DMS 273 (cell line): ENCODE data around the gene FTO.
A peak's percentile ranks its signal among the peaks of the same experiment; 100 is the strongest.
"Not testable (repeated sequence)": the region's sequence is repeated elsewhere in the genome, so short reads cannot be mapped to it uniquely, and the experiment has no call there.

ENCODE experiments used
- DNase-seq: peaks from one replicate; lab custom pipeline; 2025; ENCODE audit not compliant: unreplicated experiment; lab: John Stamatoyannopoulos, UW

The FTO gene

DNA sequence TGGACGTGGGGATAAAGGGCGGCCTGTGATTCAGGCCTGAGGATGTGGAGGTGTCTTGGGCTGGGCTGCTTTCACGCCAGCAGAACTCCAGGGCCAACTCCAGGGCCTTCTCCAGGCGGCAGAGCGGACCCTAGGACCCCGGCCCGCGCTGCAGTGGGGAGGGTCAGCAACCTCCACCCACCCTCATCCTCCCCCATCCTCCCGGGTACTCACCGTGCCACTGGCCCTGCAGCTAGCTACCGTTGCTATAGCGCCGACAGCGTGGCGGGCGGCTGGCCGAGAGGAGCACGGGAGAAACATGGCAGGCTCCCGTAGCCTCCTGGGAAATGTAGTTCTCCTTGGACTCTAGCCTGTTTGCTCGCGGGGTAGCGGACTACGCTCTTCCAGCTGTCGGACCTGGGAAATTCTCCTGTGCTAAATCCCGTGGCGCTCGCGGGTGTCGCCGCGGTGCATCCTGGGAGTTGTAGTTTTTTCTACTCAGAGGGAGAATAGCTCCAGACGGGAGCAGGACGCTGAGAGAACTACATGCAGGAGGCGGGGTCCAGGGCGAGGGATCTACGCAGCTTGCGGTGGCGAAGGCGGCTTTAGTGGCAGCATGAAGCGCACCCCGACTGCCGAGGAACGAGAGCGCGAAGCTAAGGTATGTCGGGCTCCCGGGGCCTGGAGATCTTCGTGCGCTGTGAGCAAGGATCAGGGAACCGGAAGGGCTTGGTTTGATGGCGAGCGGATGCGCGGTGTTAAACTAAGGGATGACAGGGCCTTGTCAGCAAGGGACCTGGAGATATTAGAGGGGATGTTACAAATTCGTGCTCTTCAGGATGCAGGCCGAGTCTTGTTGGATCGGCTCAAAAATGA is at the start of gene FTO, which contains the start of gene RPGRIP1L:
Gene FTO, plus strand, starts transcription at position 567 of the 855 bp plus-strand sequence.
Gene RPGRIP1L, minus strand, starts transcription at position 270 of the 855 bp plus-strand sequence. CDS start 3,136 bp downstream, outside the sequence.
- peak; percentile 99 for DNase-seq

DNA sequence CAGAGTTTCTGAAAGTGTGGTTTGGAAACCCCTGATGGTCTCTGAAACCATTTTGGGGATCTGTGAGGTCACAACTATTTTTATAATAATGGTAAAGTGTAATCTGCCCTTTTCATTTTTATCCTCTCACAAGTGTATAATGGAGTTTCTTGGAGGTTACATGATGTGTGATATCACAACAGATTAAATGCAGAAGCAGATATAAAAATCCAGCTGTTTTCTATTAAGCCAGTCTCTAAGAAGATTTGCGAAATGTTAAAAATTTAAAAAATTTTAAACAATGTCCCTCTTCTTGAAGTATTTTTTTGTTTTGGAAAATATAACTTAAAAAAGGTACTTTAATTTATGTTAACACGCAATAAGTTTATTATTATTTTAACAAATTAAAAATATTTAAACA is 49.0 kb upstream of the FTO start:
- no peak for DNase-seq

DNA sequence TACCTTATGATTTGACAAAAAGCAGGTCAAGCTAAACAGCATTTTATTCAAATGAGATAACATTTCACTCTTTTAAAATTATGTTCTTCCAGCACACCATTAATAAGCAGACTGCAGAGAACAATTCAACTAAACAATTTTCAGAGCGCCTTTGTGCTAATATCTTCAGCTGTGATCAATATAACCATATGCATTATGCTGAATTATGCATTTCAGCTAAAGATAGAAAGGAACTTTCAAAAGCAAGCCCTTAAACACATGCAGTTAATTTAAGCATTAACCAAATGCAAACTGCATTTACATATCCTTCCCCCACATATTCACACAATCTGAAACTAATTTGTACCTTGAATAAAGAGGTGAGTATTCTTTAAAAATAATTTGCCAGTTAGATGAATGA is 41.9 kb upstream of the FTO start:
- no peak for DNase-seq

DNA sequence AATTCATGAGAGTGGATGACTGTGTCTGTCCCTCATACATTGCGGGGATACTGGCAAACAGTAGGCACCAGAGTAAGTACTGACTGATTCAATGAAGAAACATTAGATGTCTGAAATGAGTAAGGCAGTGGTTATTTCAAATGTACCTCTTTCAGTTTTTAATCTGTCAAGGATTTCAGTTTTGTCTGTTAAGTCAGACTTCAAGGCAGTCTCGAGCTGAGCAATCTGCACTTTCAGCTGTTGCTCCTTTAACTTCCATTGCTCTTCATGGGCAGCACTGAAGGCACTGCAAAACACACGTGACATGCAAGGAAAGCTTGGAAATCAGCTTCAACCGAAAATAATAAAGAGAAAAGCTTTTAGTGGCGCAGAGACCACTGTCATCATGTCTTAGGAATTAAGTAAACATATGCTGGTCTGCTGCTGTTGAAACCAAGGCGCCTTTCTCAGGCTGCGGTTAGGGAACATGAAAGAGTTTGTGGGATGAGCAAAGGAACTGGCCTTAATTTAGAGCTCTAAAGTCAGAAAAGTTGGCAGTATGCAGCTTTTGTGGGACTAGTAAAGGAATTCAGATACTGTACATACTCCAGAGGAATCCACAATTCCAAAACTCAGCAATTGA is 39.1 kb upstream of the FTO start:
- DNase-seq: no peak

DNA sequence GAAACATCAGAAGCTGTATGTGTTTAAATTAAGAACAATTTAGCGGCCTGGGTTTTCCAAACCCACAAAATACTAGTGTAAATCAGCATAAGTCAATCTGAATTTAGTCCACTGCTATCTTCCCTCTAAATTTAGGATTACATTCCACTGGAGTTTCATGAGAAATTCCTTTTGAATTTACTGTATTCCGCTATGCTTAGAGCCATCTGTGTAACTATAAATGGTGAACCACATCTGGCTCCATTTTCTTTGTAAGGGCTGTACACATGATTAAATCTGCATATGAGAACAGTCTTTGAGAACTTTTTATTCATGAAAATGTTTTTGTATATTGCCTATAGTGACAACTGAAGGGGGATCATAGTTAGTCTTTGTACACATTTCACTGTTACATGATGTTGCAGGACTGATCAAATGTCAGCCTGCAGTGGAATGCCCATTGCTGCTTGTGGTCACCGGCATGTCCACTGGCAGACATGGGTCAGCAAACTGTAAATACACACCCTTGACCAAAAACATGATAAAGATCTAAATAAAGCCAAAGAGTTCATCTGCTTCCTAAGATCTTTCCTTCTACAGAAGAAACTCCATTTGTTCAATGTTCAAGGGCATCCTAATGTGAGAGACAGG is 37.1 kb upstream of the FTO start:
- DNase-seq: peak; percentile 14

DNA sequence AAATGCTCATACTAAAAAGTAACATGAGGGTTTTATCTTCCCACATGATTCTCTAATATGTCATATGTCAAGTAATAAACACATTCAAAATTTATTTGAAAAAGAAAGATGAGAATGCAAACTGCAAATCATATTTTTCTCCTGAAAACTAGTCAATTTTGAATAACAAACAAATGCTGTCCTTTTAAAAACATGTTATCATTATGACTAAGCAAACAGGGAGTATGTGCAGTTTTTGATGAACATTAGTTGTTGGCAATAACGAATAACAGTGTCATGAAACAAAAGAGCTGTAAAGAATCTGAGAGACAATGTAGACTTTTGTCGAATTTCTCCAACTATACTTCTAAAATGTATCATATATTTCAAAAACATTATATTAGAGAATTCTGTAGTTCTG is 35.1 kb upstream of the FTO start:
- DNase-seq: no peak

DNA sequence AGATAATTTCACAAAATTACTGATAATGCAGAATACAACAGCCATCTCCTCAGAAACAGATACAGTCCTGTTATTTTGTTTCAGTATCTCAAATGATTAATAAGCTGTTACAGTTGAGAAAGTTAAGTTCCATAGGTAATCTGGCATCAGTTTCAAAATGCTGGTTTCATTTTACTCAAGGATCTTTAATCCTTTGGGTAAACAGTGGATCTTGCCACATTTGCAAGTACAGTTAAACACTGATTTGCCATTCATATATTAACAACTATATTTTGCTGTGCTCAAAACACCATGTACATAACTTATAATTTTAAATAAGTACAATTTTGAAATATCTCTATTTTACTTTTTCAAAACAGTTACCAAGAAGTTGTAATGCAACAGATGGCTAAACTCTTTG is 31.5 kb upstream of the FTO start:
- DNase-seq: no peak

DNA sequence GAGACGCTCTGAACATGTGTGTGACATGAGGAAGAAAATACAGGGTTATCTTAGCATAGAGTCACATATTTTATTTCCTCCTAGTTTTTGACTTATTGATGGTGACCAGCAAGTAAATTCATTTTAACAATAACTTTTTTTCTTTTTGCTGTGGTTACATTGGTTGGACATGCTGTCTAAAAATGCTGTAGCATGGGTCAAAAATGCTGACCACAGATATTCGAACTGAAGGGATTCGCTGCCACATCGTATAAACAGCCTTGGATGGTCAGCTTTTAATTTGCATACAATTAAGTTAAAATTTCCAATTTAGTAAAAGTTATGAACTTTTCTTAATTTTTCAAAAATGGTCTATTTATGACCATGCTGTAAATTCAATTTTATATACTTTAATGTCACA is 30.8 kb upstream of the FTO start:
- DNase-seq: no peak

DNA sequence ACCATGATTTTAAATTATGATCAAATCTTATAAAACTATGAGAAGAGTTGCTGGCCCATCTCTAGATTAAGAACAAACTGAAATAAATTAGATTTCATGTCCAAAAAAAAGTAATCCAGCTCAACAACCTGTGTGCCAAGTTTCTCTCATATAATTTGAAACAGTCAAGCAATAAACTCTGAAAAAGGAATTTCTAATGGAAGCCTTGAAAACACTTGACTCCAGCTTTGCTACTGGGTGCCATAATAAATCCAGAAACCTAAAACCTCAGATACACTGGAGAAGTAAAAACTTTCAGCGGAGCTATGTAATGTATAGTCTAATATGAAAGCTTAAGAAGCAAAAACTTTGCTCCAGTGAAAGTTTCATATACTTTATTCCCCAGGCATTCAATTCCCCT is 25.8 kb upstream of the FTO start:
- no peak for DNase-seq

DNA sequence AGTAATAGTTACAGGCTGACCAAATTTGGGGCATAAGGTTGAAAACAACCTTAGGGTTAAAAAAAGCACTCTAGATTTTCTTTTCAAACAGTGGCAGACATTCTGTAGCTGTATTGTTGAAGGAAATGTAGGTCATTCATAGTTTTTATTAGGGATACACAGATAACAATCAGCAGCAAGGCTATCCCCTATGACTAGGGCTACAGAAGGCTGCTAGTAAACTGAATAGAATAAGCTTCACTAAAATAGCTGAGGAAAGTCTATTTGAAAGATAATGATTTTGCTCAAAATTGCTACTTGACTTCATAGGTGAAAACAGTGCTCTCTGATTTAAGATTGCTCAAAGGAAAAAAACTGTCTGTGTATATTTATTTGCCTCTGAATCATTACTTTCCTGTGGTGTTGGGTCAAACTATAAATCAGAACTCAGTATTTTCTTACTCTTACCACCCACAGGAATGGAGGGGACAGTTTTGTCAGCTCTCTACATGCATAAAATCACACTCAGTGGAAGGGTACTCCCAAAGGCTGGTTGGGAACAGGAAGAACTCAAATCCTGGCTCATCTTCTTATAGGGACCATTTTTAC is 25.1 kb upstream of the FTO start:
- no peak for DNase-seq

DNA sequence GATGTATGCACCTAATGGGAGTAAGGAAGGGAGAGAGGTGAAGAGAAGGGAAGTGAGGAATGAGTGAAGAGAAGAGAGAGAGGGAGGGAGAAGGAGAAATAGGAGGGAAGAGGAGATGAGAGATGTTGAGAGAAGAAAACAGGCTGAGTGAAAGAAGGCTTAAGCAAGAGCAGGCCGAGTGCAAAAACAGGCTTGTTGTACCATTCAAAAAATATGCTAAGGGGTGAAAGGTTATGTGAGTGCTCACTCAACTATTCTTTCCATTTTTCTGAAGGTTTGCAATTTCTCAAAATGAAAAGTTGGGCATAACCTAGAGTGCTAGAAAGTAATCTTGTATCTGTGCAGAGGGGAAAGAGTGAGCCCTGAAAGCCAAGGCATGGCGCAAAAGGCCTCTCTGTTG is 23.2 kb upstream of the FTO start:
- no peak for DNase-seq

DNA sequence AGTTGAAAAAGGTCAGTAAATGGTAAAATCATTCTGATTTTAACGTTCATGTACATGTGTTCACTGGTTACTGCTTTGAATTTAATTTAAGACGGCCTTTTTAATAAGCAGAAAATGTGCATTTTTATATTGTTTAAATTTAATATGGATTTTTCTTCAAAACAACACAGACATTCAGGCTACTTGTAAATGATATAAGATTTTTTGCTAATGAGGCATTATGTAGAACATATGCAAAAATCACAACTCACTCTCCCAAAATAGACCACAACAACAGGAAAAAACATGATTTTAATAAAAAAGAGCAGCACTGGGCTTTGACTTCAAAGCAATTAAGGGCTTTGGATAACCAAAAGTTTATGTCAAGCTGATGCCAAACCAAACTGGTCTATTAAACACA is 22.6 kb upstream of the FTO start:
- DNase-seq: no peak

DNA sequence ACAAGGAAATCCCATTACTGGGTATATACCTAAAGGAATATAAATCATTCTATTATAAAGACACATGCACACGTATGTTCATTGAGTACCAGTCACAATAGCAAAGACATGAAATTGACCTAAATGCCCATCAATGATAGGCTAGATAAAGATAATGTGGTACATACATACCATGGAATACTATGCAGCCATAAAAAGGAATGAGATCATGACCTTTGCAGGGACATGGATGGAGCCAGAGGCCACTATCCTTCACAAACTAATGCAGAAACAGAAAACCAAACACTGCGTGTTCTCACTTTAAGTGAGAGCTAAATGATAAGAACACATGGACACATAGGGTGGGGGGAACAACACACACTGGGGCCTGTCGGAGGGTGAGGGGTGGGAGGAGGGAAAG is 18.6 kb upstream of the FTO start:
- not testable (repeated sequence) for DNase-seq

DNA sequence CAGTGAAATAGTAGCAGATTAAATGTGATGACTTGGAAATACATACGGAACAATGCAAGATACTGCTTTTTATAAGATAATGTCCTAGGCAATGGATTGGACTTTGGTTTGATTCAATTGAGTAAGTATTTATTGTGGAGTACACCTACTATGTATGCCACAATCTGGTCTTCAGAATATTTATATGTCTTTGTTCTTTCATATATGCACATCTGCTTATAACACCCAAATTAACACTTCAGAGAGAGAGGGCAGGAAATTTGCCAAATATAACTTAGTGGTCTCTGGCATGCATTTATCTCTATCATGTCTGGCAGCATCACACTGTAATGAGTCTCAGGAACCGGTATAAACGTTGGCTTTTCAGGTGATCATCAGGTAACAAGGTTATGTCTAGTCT is 17.2 kb upstream of the FTO start:
- no peak for DNase-seq

DNA sequence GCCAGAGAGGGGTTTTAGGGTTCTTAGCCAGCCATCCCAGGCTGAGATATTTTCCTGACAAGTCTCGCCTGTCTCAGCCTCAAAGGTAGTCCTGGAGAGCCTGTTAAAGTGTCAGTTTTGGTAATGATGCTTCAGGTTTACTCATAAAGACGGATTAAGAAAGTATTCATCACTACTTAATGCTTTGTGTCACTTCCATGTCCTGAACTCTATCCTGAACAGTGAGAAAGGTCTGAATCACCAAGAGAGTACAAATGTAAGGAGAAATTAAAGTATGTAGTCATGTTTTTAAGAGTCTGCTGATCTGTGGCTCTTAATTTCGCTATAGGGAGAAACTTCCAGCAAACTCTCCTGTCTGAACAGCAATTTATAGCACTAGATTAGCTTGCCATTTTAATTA is 14.3 kb upstream of the FTO start:
- no peak for DNase-seq

DNA sequence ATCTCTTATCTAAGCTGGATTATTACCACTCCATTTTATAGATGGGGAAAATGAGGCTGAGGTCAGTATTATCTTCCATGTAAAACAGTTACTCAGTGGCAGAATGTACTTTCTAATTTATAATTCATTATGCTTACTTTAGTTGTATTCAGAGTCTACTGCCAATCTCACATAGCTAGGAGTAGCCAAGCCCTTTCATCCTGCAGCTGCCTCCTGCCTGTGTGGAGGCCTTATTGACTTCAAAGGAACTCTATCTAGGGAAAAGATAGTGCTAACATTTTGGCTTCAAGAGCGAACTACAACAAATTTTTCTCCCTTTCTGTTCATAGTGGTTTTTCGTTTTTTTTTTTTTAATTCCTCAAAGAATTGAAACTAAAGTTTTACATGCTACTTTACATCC is 13.2 kb upstream of the FTO start:
- DNase-seq: no peak

DNA sequence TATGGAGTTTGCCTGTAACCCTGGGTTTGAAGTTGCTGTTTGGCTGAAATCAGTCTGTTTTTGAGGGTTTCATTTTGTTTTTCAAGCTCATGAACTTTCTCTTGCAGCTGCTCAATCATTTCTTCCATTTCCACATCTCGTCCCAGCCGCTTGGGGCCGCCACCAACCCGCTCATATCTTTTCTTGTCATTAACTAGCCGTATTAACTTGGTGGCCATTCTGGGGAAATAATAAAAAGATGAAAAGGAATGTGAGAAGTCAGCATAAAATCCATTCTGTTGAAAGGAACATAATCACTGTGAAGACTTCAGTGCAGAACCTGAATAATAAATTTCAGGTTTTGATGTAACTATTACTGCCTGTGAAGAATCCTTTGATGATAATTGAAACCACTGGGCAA is 11.8 kb upstream of the FTO start:
- no peak for DNase-seq

DNA sequence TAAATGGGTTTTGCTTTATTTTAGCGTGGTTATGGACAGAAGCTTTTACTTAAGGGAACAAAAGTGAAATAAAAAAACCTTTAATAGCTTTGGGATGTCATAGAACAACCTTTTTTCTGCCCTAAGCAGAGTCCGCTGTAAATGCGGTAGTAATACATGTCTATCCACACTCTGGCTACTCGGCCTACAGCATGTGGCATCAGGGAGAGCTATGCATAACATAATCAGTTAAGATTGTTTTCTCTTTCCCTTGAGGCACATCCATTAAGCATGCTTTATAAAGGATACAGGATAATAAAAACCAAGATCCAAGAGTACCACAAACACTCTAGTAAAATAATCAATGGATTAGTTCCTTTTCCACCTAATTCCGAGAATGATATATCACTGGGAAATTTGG is 10.6 kb upstream of the FTO start:
- DNase-seq: no peak

DNA sequence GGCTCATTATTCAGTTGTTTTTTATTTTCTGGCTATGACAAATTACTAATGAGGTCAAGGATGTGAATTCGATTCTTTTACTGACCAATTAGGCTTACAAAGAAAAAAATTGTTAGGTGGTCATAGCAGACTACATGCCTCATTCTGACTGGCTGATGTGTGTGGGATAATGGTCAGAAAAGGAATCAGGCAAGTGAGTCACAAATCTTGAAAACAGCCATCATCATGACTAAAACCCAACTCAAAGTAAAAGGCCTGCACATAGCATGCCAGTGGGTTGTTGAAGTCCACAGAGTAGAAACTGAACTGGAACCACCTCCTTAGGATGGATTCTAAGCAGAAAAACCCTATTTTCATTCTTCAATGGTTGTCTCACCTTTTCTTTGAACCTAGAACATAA is 8.9 kb upstream of the FTO start:
- no peak for DNase-seq

DNA sequence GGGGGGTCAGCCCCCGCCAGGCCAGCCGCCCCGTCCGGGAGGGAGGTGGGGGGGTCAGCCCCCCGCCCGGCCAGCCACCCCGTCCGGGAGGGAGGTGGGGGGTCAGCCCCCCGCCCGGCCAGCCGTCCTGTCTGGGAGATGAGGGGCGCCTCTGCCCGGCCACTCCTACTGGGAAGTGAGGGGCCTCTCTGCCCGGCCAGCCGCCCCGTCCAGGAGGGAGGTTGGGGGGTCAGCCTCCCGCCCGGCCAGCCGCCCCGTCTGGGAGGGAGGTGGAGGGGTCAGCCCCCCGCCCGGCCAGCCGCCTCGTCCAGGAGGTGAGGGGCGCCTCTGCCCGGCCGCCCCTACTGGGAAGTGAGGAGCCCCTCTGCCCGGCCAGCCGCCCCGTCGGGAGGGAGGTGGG is 5.7 kb upstream of the FTO start:
- not testable (repeated sequence) for DNase-seq

DNA sequence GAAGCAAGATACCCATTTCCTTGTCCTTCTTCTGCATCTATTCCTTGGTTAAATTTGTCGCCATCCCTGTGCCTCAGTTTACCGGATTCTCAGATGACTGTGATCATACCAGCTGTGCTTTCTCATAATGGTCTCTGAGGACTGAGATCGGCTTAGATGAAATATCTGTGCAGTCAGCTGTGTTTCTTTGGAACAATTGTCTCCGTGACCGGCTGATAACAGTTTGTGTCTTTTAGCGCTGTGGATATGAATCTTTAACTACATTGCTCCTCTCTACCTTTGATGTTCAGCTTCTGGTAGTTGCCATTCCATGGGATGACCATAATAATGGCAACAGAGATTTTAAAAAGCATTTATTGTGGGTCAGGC is 473 bp downstream of the FTO start:
- DNase-seq: no peak

DNA sequence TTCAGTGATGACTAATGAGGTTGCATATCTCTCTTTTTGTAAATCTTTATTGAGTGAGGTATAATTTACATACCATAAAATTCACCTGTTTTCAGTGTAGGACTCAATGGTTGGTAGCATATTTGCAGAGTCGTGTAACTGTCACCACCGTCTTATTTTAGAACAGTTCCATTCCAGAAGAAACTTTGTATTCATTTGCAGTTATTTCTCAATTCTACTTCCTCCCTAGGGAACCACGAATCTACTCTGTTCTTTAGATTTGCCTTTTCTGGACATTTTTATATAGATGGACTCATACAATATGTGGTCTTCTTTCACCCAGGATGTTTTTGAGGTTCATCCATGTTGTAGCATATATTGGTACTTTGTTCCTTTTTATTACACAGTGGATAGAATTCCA is 3.7 kb downstream of the FTO start:
- no peak for DNase-seq
